Fibroblast of lung (primary cell): Measurements from ENCODE around the gene STRBP. TPM values are rescaled to one million over a fixed set of nuclear protein-coding genes. Genes with fewer than 3 reads are reported as not detected.

Experiments
- DNase-seq, 2 donors: peaks; one replicate each; pipeline versions ENCODE4 v3.0.0 to v3.0.0-alpha.2; 2010; ENCODE audit warnings: low read depth in 2 of 2
- H2AFZ ChIP-seq: 2 replicates; pipeline ENCODE4 v1.5.1; 2012; ENCODE audit warnings: low read length, control low read depth, inconsistent platforms
- H3K27ac ChIP-seq: 2 replicates; pipeline ENCODE4 v1.5.1; 2011; ENCODE audit warnings: low read length, control low read depth; ENCODE audit not compliant: insufficient read depth
- H3K27me3 ChIP-seq: 2 replicates; pipeline ENCODE4 v1.5.1; 2011; ENCODE audit warnings: mild to moderate bottlenecking, low read length; ENCODE audit not compliant: control insufficient read depth, insufficient read depth
- H3K36me3 ChIP-seq: 2 replicates; pipeline ENCODE4 v1.5.1; 2011; ENCODE audit warnings: low read length; ENCODE audit not compliant: control insufficient read depth, insufficient read depth
- H3K4me1 ChIP-seq: 2 replicates; pipeline ENCODE4 v1.5.1; 2011; ENCODE audit warnings: low read length; ENCODE audit not compliant: control insufficient read depth, insufficient read depth; ENCODE audit errors: extremely low read depth
- H3K4me2 ChIP-seq: 2 replicates; pipeline ENCODE4 v1.5.1; 2011; ENCODE audit warnings: low read length, control low read depth; ENCODE audit not compliant: insufficient read depth; ENCODE audit errors: extremely low read depth
- H3K4me3 ChIP-seq, 4 experiments: fragments of 200-600 bp in 1 of 4; sonication (generic) in 1 of 4; replicated peaks in 1 of 4; 2 replicates each; pipeline ENCODE4 v1.5.1; 2011 to 2016; ENCODE audit warnings: low read length in 4 of 4, low read depth in 3 of 4, mild to moderate bottlenecking in 3 of 4, control low read depth in 2 of 4, inconsistent platforms in 1 of 4, mixed read lengths in 1 of 4; ENCODE audit not compliant: insufficient read depth in 1 of 4; ENCODE audit errors: control extremely low read depth in 1 of 4
- H3K79me2 ChIP-seq: 2 replicates; pipeline ENCODE4 v1.5.1; 2012; ENCODE audit warnings: mild to moderate bottlenecking, low read length, inconsistent platforms; ENCODE audit not compliant: control insufficient read depth, insufficient read depth
- H3K9ac ChIP-seq: 2 replicates; pipeline ENCODE4 v1.5.1; 2011; ENCODE audit warnings: mild to moderate bottlenecking, low read length, control low read depth; ENCODE audit not compliant: insufficient read depth
- H3K9me3 ChIP-seq: 2 replicates; pipeline ENCODE4 v1.5.1; 2012; ENCODE audit warnings: low read depth, low read length; ENCODE audit not compliant: control insufficient read depth, insufficient read depth
- H4K20me1 ChIP-seq: 2 replicates; pipeline ENCODE4 v1.5.1; 2011; ENCODE audit warnings: low read length; ENCODE audit not compliant: control insufficient read depth, insufficient read depth; ENCODE audit errors: extremely low read depth
- CTCF ChIP-seq, 2 donors: IDR thresholded peaks in 1 of 2; conservative IDR thresholded peaks in 1 of 2; 1 replicate in 1 of 2; 2 replicates in 1 of 2; pipeline ENCODE4 v1.5.1; 2011 to 2012; ENCODE audit warnings: low read length in 2 of 2, control low read depth in 1 of 2, inconsistent platforms in 1 of 2, low read depth in 1 of 2, mild to moderate bottlenecking in 1 of 2
- EZH2 ChIP-seq: IDR thresholded peaks from 2 replicates; pipeline ENCODE4 v1.5.1; 2012; ENCODE audit warnings: low read length, control low read depth, mild to moderate bottlenecking; ENCODE audit errors: missing control alignments
- polyA plus RNA-seq, 2 donors: library from polyadenylated mRNA; depleted of rRNA in 1 of 2; stranded (reverse) in 1 of 2; unstranded in 1 of 2; fragments of >200 nt; gene quantifications; 2 replicates each; pipeline ENCODE4 v1.2.1, GENCODE V29; 2011 to 2012; ENCODE audit warnings: missing spikeins in 1 of 2
- total RNA-seq: library from RNA; depleted of rRNA; stranded (reverse); fragments of >200 nt; gene quantifications from 2 replicates; pipeline ENCODE4 v1.2.1, GENCODE V29; 2014

STRBP gene
- total and polyA plus RNA-seq, 2 donors (not counting 1 experiment from before 2014, with no cell fraction given) = 3.3 to 5.9 TPM

GRCh38 chr9:123119566-123119965 is 148.8 kb downstream of the STRBP start:
- Histone ChIP-seq H4K20me1 (no peaks in the 10 kb centered on the region), H3K27me3 (no peaks in the 10 kb centered on the region), H3K79me2 (no peaks in the 10 kb centered on the region), H3K4me1 (no peaks in the 10 kb centered on the region), H3K4me3 (no peak overlapping the region), H3K9me3 (no peaks in the 10 kb centered on the region), H3K27ac (no peak overlapping the region), H3K36me3 (no peaks in the 10 kb centered on the region), H3K4me2 (no peak overlapping the region), H2AFZ (no peak overlapping the region), H3K9ac (no peak overlapping the region)
- TF ChIP-seq CTCF (conservative IDR thresholded peaks at IDR 0.05 in 1 of 2, IDR thresholded peaks at IDR 0.05 in 1 of 2; ENCODE audit: low read depth in 1 of 2, low read length in 2 of 2) (no peak), EZH2 (no peak)
- peak in 1 of 2 donors; percentile 66 for DNase-seq

- Histone ChIP-seq H3K36me3 (no peaks in the 10 kb centered on the region), H3K4me1 (no peaks in the 10 kb centered on the region), H3K27me3 (no peaks in the 10 kb centered on the region), H3K27ac (no peak overlapping the region), H3K4me2 (no peak overlapping the region), H3K4me3 (no peak overlapping the region), H3K79me2 (no peaks in the 10 kb centered on the region), H3K9me3 (no peaks in the 10 kb centered on the region), H2AFZ (no peak overlapping the region), H3K9ac (no peak overlapping the region), H4K20me1 (no peaks in the 10 kb centered on the region)
- TF ChIP-seq EZH2 (no peak), CTCF (conservative IDR thresholded peaks at IDR 0.05 in 1 of 2, IDR thresholded peaks at IDR 0.05 in 1 of 2; ENCODE audit: low read depth in 1 of 2, low read length in 2 of 2) (no peak)
- no peak for DNase-seq
Observed at GRCh38 chr9:123116036-123116435, 152.3 kb downstream of the STRBP start.

GRCh38 chr9:123115146-123115913 is 153.1 kb downstream of the STRBP start:
- DNase-seq = no peak
- Histone ChIP-seq H3K9ac (no peak overlapping the region), H3K4me1 (no peaks in the 10 kb centered on the region), H3K27ac (no peak overlapping the region), H3K36me3 (no peaks in the 10 kb centered on the region), H3K79me2 (no peaks in the 10 kb centered on the region), H3K4me3 (no peak overlapping the region), H3K9me3 (no peaks in the 10 kb centered on the region), H3K4me2 (no peak overlapping the region), H2AFZ (no peak overlapping the region), H3K27me3 (no peaks in the 10 kb centered on the region), H4K20me1 (no peaks in the 10 kb centered on the region)
- TF ChIP-seq EZH2 = no peak
